T1000 (cell line): Measurements from ENCODE around the gene SIGLEC10.
"Not testable (repeated sequence)": the region's sequence is repeated elsewhere in the genome, so short reads cannot be mapped to it uniquely, and the experiment has no call there.

Source experiments
- DNase-seq: peaks from one replicate; lab custom pipeline; 2025; ENCODE audit warnings: mixed read lengths; lab: John Stamatoyannopoulos, UW

SIGLEC10 gene

GRCh38 chr19:51417107-51417809 lies at the start of gene SIGLEC10:
TSS of gene SIGLEC10 (minus strand) at chr19:51417642. CDS start at chr19:51417581, 61 bp downstream.
- DNase-seq, result no peak

GRCh38 chr19:51466723-51467122 lies 49.3 kb upstream of the SIGLEC10 start:
- DNase-seq, result no peak

GRCh38 chr19:51463976-51464581 lies 46.6 kb upstream of the SIGLEC10 start:
- not testable (repeated sequence) for DNase-seq

- no peak for DNase-seq
These were observed 45.2 kb upstream of the SIGLEC10 start for GRCh38 chr19:51462681-51463080.

- DNase-seq, result no peak
These were observed 44.8 kb upstream of the SIGLEC10 start for GRCh38 chr19:51462276-51462675.

- no peak for DNase-seq
These were observed 44.3 kb upstream of the SIGLEC10 start for GRCh38 chr19:51461723-51462161.

- DNase-seq, result no peak
These were observed 42.9 kb upstream of the SIGLEC10 start for GRCh38 chr19:51460164-51460992.

- DNase-seq, result no peak
These were observed 41.6 kb upstream of the SIGLEC10 start for GRCh38 chr19:51458899-51459505.

- no peak for DNase-seq
These were observed 40.7 kb upstream of the SIGLEC10 start, which contains the start of gene SIGLEC8 for GRCh38 chr19:51458051-51458645. TSS of gene SIGLEC8 (minus strand) at chr19:51458454. CDS start at chr19:51458387, 67 bp downstream.

- DNase-seq, result no peak
These were observed 40.0 kb upstream of the SIGLEC10 start for GRCh38 chr19:51457351-51458013.

- DNase-seq, result no peak
These were observed 39.3 kb upstream of the SIGLEC10 start for GRCh38 chr19:51456541-51457290.

GRCh38 chr19:51450730-51451307 lies 33.4 kb upstream of the SIGLEC10 start:
- no peak for DNase-seq

GRCh38 chr19:51448411-51449016 lies 31.1 kb upstream of the SIGLEC10 start:
- DNase-seq, result no peak

- no peak for DNase-seq
These were observed 30.6 kb upstream of the SIGLEC10 start for GRCh38 chr19:51448011-51448410.

GRCh38 chr19:51447510-51447909 lies 30.1 kb upstream of the SIGLEC10 start:
- not testable (repeated sequence) for DNase-seq

- no peak for DNase-seq
These were observed 24.3 kb upstream of the SIGLEC10 start for GRCh38 chr19:51441410-51442390.

- DNase-seq, result no peak
These were observed 23.5 kb upstream of the SIGLEC10 start for GRCh38 chr19:51440846-51441409.

GRCh38 chr19:51440052-51440451 lies 22.6 kb upstream of the SIGLEC10 start:
- DNase-seq, result no peak
